Measurements from ENCODE around the gene HBS1L.

DNA sequence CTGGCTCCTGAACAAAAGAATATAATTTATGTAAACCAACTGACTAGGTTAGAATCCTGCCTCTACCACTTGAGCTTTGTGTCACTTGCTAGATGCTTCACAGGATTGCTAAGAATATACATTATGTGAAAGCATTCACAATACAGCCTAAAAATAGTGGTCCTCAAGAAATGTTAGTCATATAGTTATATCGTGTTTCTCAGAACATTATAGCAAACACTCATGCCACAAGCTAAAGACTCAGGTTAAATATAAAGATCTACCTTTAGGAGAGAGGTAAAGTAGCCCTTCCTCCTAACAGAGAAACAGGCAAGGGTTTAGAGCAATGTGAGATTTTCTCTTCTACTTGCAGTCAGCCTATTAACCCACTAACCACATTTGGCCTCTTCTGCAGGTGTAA lies 86.9 kb downstream of the HBS1L start:
- no peak for TF ChIP-seq POLR2A (IDR thresholded peaks at IDR 0.05)
- TF ChIP-seq, protein P1, sequence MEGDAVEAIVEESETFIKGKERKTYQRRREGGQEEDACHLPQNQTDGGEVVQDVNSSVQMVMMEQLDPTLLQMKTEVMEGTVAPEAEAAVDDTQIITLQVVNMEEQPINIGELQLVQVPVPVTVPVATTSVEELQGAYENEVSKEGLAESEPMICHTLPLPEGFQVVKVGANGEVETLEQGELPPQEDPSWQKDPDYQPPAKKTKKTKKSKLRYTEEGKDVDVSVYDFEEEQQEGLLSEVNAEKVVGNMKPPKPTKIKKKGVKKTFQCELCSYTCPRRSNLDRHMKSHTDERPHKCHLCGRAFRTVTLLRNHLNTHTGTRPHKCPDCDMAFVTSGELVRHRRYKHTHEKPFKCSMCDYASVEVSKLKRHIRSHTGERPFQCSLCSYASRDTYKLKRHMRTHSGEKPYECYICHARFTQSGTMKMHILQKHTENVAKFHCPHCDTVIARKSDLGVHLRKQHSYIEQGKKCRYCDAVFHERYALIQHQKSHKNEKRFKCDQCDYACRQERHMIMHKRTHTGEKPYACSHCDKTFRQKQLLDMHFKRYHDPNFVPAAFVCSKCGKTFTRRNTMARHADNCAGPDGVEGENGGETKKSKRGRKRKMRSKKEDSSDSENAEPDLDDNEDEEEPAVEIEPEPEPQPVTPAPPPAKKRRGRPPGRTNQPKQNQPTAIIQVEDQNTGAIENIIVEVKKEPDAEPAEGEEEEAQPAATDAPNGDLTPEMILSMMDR (IDR thresholded peaks at IDR 0.05), result no peak
